DMS153 (cell line): Measurements from ENCODE around the gene TLX2.

ENCODE experiments used
- DNase-seq: peaks from one replicate; lab custom pipeline; 2025; lab: John Stamatoyannopoulos, UW

Gene TLX2

GRCh38 chr2:74531666-74532065 lies 17.4 kb downstream of the TLX2 start:
- DNase-seq, result no peak

GRCh38 chr2:74532222-74532621 lies 18.0 kb downstream of the TLX2 start:
- DNase-seq, result no peak

- no peak for DNase-seq
Observed at GRCh38 chr2:74533464-74533863, 19.2 kb downstream of the TLX2 start.

GRCh38 chr2:74534411-74534810 lies 20.2 kb downstream of the TLX2 start:
- no peak for DNase-seq

GRCh38 chr2:74535440-74535965 lies 21.3 kb downstream of the TLX2 start:
- DNase-seq, result no peak

GRCh38 chr2:74536166-74536950 lies 22.1 kb downstream of the TLX2 start:
- DNase-seq, result no peak

- DNase-seq, result no peak
Observed at GRCh38 chr2:74537140-74537539, 22.9 kb downstream of the TLX2 start.

- DNase-seq, result no peak
Observed at GRCh38 chr2:74538881-74539339, 24.7 kb downstream of the TLX2 start.

GRCh38 chr2:74540291-74540690 lies 26.0 kb downstream of the TLX2 start:
- DNase-seq, result no peak

GRCh38 chr2:74542978-74543377 lies 28.7 kb downstream of the TLX2 start:
- no peak for DNase-seq

GRCh38 chr2:74544634-74545033 lies 30.4 kb downstream of the TLX2 start:
- no peak for DNase-seq

GRCh38 chr2:74546004-74546403 lies 31.8 kb downstream of the TLX2 start:
- DNase-seq, result no peak

GRCh38 chr2:74548285-74548899 lies 34.1 kb downstream of the TLX2 start:
- no peak for DNase-seq

GRCh38 chr2:74548900-74549826 lies 34.9 kb downstream of the TLX2 start:
- DNase-seq, result no peak

- DNase-seq, result no peak
Observed at GRCh38 chr2:74550231-74550630, 36.0 kb downstream of the TLX2 start.

- no peak for DNase-seq
Observed at GRCh38 chr2:74551530-74551929, 37.3 kb downstream of the TLX2 start.

- DNase-seq, result no peak
Observed at GRCh38 chr2:74551942-74552913, 38.0 kb downstream of the TLX2 start.

- no peak for DNase-seq
Observed at GRCh38 chr2:74552914-74553811, 38.9 kb downstream of the TLX2 start.

- peak; percentile 53 for DNase-seq
Observed at GRCh38 chr2:74553892-74554819, 39.9 kb downstream of the TLX2 start, which contains the start of the genes DOK1 and LOXL3. Gene DOK1 (plus strand): TSS chr2:74554720. CDS start chr2:74554755, 35 bp downstream. Gene LOXL3 (minus strand): TSS chr2:74553942. CDS start chr2:74552634, 1,308 bp downstream.
